Breast epithelium (tissue), 4 donors: Measurements from ENCODE around the gene TTLL11. TPM values are rescaled to one million over a fixed set of nuclear protein-coding genes. Genes with fewer than 3 reads are reported as not detected.
A peak's percentile ranks its signal among the peaks of the same experiment; 100 is the strongest.

Experiments
- DNase-seq, 2 donors: peaks; one replicate each; pipeline ENCODE4 v3.0.0-alpha.2; 2019; ENCODE audit warnings: low spot score in 2 of 2
- H3K27ac ChIP-seq, 2 donors: fragments of 200-600 bp; sonication (generic) in 1 of 2; one replicate each; pipeline ENCODE4 v1.5.1; 2016 to 2019; ENCODE audit warnings: mild to moderate bottlenecking in 1 of 2
- H3K27me3 ChIP-seq, 2 donors: fragments of 200-600 bp; sonication (generic) in 1 of 2; one replicate each; pipeline versions ENCODE4 v1.5.1 to v1.6.0; 2017 to 2019; ENCODE audit warnings: control low read depth in 1 of 2, mild to moderate bottlenecking in 1 of 2
- H3K36me3 ChIP-seq: fragments of 200-600 bp; one replicate; pipeline ENCODE4 v1.5.1; 2019
- H3K4me1 ChIP-seq, 2 donors: fragments of 200-600 bp; sonication (generic); one replicate each; pipeline ENCODE4 v1.5.1; 2016 to 2019; ENCODE audit warnings: control low read depth in 1 of 2
- H3K4me3 ChIP-seq, 3 donors: fragments of 200-600 bp; sonication (generic); 1 replicate in 2 of 3; 2 replicates in 1 of 3; pipeline ENCODE4 v1.5.1; 2016 to 2019; ENCODE audit warnings: mild to moderate bottlenecking in 3 of 3, moderate library complexity in 2 of 3
- H3K9me3 ChIP-seq, 2 donors: fragments of 200-600 bp; sonication (generic) in 1 of 2; one replicate each; pipeline ENCODE4 v1.5.1; 2016 to 2019; ENCODE audit warnings: control low read depth in 1 of 2
- POLR2A ChIP-seq: fragments of 450-650 bp; IDR thresholded peaks from one replicate; pipeline ENCODE4 v1.6.1; 2016; ENCODE audit warnings: antibody characterized with exemption, mild to moderate bottlenecking, moderate library complexity
- POLR2AphosphoS5 ChIP-seq, 3 donors: sonication (generic); formaldehyde crosslinking; IDR thresholded peaks; one replicate each; pipeline ENCODE4 v1.6.1; 2017; ENCODE audit warnings: antibody characterized with exemption in 3 of 3
- intact Hi-C: fragments of 100-400 bp; cut with DNase I; formaldehyde crosslinking; loops from one replicate; pipeline ENCODE4 v1.15.1; 2023; ENCODE audit warnings: low total_unique reads
- total RNA-seq, 3 donors: library from RNA; depleted of rRNA; stranded (reverse); fragments of >200 nt; gene quantifications; one replicate each; pipeline ENCODE4 v1.1.0, GENCODE V29; 2016
- TF ChIP-seq, protein P1 (sequence below), 3 donors: fragments of 450-650 bp; IDR thresholded peaks; one replicate each; pipeline ENCODE4 v1.5.1; 2016 to 2017; ENCODE audit warnings: antibody characterized with exemption in 3 of 3, mild to moderate bottlenecking in 3 of 3, moderate library complexity in 3 of 3

Gene TTLL11
- total RNA-seq, 3 donors from 2014 or later: 9.0 to 12.1 (median 10.0) TPM

DNA sequence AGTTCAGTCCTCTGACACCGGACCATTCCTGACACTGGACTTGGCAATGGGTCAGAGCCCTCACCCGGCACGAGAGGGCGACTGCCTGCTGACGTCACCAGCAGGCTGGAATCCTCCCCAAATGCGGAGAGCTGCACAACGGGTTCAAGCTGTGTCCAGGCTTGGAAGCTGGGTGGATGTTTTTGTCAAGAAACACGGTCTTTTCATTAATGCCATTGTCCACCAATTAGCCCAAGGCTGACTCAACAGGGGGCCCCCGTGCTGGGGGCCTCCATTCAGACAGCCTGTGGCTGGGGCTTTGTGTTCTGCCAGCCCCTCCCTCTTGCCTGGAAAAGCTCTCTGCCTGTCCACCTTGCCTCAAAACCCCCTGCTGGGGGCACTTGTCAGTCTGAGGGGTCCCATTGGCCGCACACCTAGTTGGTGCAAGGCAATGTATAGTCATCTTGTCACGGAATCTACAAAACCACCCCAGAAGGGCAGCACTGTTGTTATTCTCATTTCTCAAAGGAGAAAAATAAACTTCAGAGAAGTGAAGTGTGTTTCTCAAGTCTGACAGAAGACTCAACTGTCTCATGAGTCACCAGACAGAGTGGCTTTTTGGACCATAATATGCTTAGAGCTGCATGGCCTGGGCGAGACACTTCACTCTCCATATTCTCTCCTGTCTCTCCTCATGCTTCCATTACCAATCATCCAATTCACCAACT is 41.9 kb upstream of the TTLL11 start:
- Histone ChIP-seq H3K36me3 (no peaks in the 10 kb centered on the region), H3K27ac (peak overlapping the region in 1 of 2 donors; percentile 25), H3K9me3 (no peaks in the 10 kb centered on the region), H3K4me1 (no peaks in the 10 kb centered on the region), H3K27me3 (no peaks in the 10 kb centered on the region), H3K4me3 (no peak overlapping the region)
- no peak for DNase-seq
- intact Hi-C loops: no loop called here
- TF ChIP-seq, protein P1, sequence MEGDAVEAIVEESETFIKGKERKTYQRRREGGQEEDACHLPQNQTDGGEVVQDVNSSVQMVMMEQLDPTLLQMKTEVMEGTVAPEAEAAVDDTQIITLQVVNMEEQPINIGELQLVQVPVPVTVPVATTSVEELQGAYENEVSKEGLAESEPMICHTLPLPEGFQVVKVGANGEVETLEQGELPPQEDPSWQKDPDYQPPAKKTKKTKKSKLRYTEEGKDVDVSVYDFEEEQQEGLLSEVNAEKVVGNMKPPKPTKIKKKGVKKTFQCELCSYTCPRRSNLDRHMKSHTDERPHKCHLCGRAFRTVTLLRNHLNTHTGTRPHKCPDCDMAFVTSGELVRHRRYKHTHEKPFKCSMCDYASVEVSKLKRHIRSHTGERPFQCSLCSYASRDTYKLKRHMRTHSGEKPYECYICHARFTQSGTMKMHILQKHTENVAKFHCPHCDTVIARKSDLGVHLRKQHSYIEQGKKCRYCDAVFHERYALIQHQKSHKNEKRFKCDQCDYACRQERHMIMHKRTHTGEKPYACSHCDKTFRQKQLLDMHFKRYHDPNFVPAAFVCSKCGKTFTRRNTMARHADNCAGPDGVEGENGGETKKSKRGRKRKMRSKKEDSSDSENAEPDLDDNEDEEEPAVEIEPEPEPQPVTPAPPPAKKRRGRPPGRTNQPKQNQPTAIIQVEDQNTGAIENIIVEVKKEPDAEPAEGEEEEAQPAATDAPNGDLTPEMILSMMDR (IDR thresholded peaks at IDR 0.05): no peak
- no peak for TF ChIP-seq POLR2A
- TF ChIP-seq POLR2AphosphoS5 (IDR thresholded peaks at IDR 0.05): no peak

DNA sequence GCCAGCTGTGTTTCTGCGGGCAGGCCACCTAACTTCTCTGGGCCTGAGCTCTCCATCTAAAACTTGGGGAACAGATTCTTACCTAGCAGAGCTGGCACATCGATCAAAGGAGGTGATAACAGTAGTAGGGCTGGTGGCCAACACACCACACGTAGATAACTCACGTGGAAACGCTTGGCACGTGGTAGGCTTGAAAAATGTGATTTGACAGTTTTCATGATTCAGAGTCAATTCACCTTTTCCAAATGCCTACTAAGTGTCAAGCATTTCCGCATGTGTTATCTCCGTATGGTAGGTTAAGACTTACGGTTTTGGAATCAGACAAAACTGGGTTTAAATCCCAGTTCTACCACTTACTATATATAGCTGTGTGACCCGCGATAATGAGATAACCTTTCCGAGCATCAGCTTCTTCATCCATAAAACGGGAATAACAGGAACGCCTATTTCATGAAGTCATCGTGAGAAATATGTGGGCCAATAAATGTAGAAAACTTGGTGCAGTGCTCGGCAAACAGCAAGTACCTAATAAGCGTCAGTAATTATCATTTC is 41.0 kb upstream of the TTLL11 start:
- Histone ChIP-seq H3K27ac (peak overlapping the region in 1 of 2 donors; percentile 52), H3K4me1 (no peaks in the 10 kb centered on the region), H3K9me3 (no peaks in the 10 kb centered on the region), H3K36me3 (no peaks in the 10 kb centered on the region), H3K4me3 (no peak overlapping the region), H3K27me3 (no peaks in the 10 kb centered on the region)
- intact Hi-C loops: no loop called here
- no peak for DNase-seq
- TF ChIP-seq, protein P1 (IDR thresholded peaks at IDR 0.05): no peak
- no peak for TF ChIP-seq POLR2A

DNA sequence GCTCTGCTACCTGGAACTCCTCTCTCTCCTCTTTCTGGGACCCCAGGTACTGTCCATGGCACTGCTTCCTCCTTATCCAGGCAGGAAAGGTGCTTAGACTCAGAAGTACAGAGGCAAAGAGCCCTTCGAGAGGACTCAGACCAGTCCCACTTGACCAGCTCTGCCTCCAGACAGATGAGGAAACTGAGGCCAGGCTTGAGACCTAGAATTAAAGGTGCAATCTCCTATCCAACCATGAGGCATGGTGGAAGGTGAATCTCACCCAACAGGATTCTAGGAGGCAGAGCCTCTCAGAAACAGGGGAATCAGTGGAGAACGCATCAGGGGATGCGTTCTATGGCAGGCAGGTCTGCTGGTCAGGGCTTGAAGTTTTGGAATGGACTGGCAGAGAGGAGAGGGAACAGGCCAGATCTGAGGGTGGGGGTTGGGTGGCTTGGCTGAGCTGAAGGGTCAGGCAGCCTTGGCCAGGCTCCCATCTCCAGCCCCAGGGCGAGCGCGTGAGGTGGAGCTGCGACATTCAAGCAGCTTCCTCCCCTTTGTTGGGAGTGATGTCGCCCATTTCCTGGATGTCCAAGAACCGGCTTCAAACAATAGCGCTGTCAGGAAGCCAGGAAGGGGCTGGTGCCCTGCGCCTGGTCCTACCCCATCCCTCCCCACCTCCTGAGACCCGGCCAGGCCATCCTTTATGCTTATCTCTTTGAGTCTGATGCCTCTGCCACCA is 40.3 kb upstream of the TTLL11 start:
- TF ChIP-seq POLR2AphosphoS5 (IDR thresholded peaks at IDR 0.05) (peak in 1 of 3 donors; percentile 22), POLR2A (no peak)
- TF ChIP-seq, protein P1 (IDR thresholded peaks at IDR 0.05): no peak
- Histone ChIP-seq H3K36me3 (no peaks in the 10 kb centered on the region), H3K27me3 (no peaks in the 10 kb centered on the region), H3K9me3 (no peaks in the 10 kb centered on the region), H3K4me1 (no peaks in the 10 kb centered on the region), H3K4me3 (no peak overlapping the region), H3K27ac (peak overlapping the region in 1 of 2 donors; percentile 52)
- no peak for DNase-seq
- intact Hi-C loops: no loop called here

DNA sequence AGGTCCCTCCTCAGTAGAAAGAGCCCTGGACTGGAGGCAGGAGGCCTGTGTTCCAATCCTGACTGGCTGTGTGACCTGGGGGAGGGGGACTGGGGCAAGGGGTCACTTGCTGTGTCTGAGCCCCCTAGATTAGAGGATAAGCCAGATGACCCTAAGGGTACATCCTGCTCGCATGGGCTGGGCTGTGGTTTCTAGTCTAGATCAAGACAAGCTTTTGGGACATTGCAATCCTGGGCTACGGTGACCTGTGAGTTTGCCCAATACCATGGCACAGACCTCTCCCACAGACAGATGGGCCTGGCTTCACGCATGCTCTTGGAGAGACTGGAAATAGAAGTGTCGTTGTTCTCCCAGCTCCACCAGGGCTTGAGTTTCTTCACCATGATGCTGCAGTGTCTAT is 39.4 kb upstream of the TTLL11 start:
- TF ChIP-seq, protein P1 (IDR thresholded peaks at IDR 0.05): no peak
- TF ChIP-seq POLR2AphosphoS5 (IDR thresholded peaks at IDR 0.05) (no peak), POLR2A (no peak)
- Histone ChIP-seq H3K36me3 (no peaks in the 10 kb centered on the region), H3K4me1 (no peaks in the 10 kb centered on the region), H3K27ac (no peak overlapping the region), H3K9me3 (no peaks in the 10 kb centered on the region), H3K4me3 (no peak overlapping the region), H3K27me3 (no peaks in the 10 kb centered on the region)
- intact Hi-C loops: no loop called here
- DNase-seq: no peak

DNA sequence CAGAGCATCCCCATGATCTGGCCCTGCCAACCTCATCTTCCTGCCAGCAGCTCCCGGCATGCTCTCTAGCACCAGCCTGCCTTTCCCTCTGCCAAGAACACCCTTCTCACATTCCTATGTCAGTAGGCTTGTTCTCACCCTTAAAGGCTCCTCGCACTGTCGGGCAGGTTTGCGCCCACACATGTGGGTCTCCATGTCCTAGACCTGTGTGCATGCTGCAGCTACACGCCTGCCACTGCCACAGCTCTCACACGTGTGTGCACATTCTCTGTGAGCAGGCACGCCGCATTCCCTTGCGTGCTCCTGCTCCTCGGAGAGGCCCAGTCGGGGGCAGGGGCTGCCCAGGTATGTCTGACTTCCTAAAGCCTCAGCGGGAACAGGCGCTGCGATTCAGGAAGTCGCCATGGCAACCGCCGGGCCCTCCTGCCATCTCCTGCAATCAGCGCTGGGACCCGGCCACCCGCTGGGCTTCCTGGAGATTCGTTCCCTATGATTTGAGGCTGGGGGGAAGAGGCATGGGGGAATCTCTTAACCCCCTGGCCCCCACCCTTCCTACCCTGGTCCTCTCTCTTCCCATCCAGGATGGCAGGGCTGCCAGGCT is 38.4 kb upstream of the TTLL11 start:
- H3K27ac ChIP-seq: no peak overlapping the region
- peaks cover 0 to 9% of the 10 kb centered on the region in 2 donors for H3K27me3 ChIP-seq
- peak in 1 of 2 donors; percentile 54 for DNase-seq
- no peaks in the 10 kb centered on the region for H3K9me3 ChIP-seq
- H3K36me3 ChIP-seq: no peaks in the 10 kb centered on the region
- peak overlapping the region in 1 of 3 donors; percentile 25 for H3K4me3 ChIP-seq
- no peaks in the 10 kb centered on the region for H3K4me1 ChIP-seq
- intact Hi-C loops: no loop called here
- TF ChIP-seq POLR2A (no peak), POLR2AphosphoS5 (IDR thresholded peaks at IDR 0.05) (no peak)
- TF ChIP-seq, protein P1 (IDR thresholded peaks at IDR 0.05): no peak
